ENCODE results near the gene FOXD2.

- TF ChIP-seq, protein P1, sequence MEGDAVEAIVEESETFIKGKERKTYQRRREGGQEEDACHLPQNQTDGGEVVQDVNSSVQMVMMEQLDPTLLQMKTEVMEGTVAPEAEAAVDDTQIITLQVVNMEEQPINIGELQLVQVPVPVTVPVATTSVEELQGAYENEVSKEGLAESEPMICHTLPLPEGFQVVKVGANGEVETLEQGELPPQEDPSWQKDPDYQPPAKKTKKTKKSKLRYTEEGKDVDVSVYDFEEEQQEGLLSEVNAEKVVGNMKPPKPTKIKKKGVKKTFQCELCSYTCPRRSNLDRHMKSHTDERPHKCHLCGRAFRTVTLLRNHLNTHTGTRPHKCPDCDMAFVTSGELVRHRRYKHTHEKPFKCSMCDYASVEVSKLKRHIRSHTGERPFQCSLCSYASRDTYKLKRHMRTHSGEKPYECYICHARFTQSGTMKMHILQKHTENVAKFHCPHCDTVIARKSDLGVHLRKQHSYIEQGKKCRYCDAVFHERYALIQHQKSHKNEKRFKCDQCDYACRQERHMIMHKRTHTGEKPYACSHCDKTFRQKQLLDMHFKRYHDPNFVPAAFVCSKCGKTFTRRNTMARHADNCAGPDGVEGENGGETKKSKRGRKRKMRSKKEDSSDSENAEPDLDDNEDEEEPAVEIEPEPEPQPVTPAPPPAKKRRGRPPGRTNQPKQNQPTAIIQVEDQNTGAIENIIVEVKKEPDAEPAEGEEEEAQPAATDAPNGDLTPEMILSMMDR (IDR thresholded peaks at IDR 0.05) = no peak
- no peak for TF ChIP-seq POLR2A (IDR thresholded peaks at IDR 0.05)
These were observed 25.4 kb upstream of the FOXD2 start for GRCh38 chr1:47412437-47412836.
